Activated naive CD4-positive, alpha-beta T cell treated with Interleukin-2 at 50 U/mL for 16 hours (primary cell): ENCODE measurements around the gene ZNF160.
"Not testable (repeated sequence)": the region's sequence is repeated elsewhere in the genome, so short reads cannot be mapped to it uniquely, and the experiment has no call there.

ENCODE experiments used
- DNase-seq: peaks from one replicate; pipeline ENCODE4 v3.0.0-alpha.2; 2020

ZNF160 gene

GRCh38 chr19:53091413-53092254 lies 11.6 kb downstream of the ZNF160 start:
- DNase-seq, result no peak

- no peak for DNase-seq
Measured at GRCh38 chr19:53088091-53088490, 15.1 kb downstream of the ZNF160 start.

GRCh38 chr19:53086949-53087348 lies 16.3 kb downstream of the ZNF160 start:
- no peak for DNase-seq

GRCh38 chr19:53085496-53085895 lies 17.7 kb downstream of the ZNF160 start:
- DNase-seq, result no peak

GRCh38 chr19:53082929-53083328 lies 20.3 kb downstream of the ZNF160 start:
- no peak for DNase-seq

GRCh38 chr19:53079313-53079924 lies 23.8 kb downstream of the ZNF160 start:
- DNase-seq, result no peak

GRCh38 chr19:53078668-53079067 lies 24.6 kb downstream of the ZNF160 start:
- no peak for DNase-seq

GRCh38 chr19:53076984-53077383 lies 26.2 kb downstream of the ZNF160 start:
- no peak for DNase-seq

GRCh38 chr19:53068834-53069233 lies 34.4 kb downstream of the ZNF160 start:
- no peak for DNase-seq

- DNase-seq, result no peak
Measured at GRCh38 chr19:53068199-53068598, 35.0 kb downstream of the ZNF160 start.

- DNase-seq, result no peak
Measured at GRCh38 chr19:53057904-53058580, 45.2 kb downstream of the ZNF160 start.

GRCh38 chr19:53055117-53055516 lies 48.1 kb downstream of the ZNF160 start:
- no peak for DNase-seq

- DNase-seq, result no peak
Measured at GRCh38 chr19:53047379-53047778, 55.8 kb downstream of the ZNF160 start.

- DNase-seq, result no peak
Measured at GRCh38 chr19:53045536-53045935, 57.7 kb downstream of the ZNF160 start.

GRCh38 chr19:53041366-53041765 lies 61.9 kb downstream of the ZNF160 start:
- no peak for DNase-seq

GRCh38 chr19:53037101-53038097 lies 65.8 kb downstream of the ZNF160 start:
- DNase-seq, result no peak

GRCh38 chr19:53034948-53035675 lies 68.1 kb downstream of the ZNF160 start:
- DNase-seq, result no peak

- no peak for DNase-seq
Measured at GRCh38 chr19:53034054-53034453, 69.2 kb downstream of the ZNF160 start.

- DNase-seq, result not testable (repeated sequence)
Measured at GRCh38 chr19:53028306-53028705, 74.9 kb downstream of the ZNF160 start.

GRCh38 chr19:53019684-53020083 lies 83.5 kb downstream of the ZNF160 start:
- DNase-seq, result no peak
